ENCODE data around the gene FRY. TPM values are rescaled to one million over a fixed set of nuclear protein-coding genes. Genes with fewer than 3 reads are reported as not detected.

The FRY gene
- total and polyA plus RNA-seq, 9 of the 15 experiments (the other 6 are each of a cell fraction or from before 2014, with no cell fraction given) = 0.03 to 0.31 (median 0.11) TPM; not detected in 3

GRCh38 chr13:32347651-32348050 is 316.1 kb downstream of the FRY start:
- Histone ChIP-seq H3K4me1 (replicated peaks in 1 of 2; ENCODE audit: control insufficient read depth in 2 of 2, insufficient read depth in 2 of 2, low read length in 2 of 2) (no peaks in the 10 kb centered on the region), H3K4me2 (ENCODE audit: insufficient read depth, low read length) (no peak overlapping the region), H3K9me1 (ENCODE audit: control insufficient read depth, insufficient read depth, low read length) (no peaks in the 10 kb centered on the region), H3K27me3 (ENCODE audit: control insufficient read depth in 2 of 2, insufficient read depth in 2 of 2, low read length in 2 of 2) (no peaks in the 10 kb centered on the region), H2AFZ (ENCODE audit: low read depth, low read length) (no peak overlapping the region), H3K9me3 (replicated peaks; ENCODE audit: control insufficient read depth, insufficient read depth, low read depth, low read length) (no peaks in the 10 kb centered on the region), H3K9ac (ENCODE audit: insufficient read depth in 1 of 2, low read depth in 2 of 2, low read length in 2 of 2) (no peak overlapping the region), H3K79me2 (ENCODE audit: control insufficient read depth, insufficient read depth, low read length) (no peaks in the 10 kb centered on the region), H3K27ac (ENCODE audit: extremely low read depth, low read depth, low read length) (no peak overlapping the region), H3K36me3 (ENCODE audit: control insufficient read depth, insufficient read depth, low read length) (peaks cover 13% of the 10 kb centered on the region; the same call in 2 of the 3 replicates), H4K20me1 (replicated peaks; ENCODE audit: control insufficient read depth, insufficient read depth, low read length) (no peaks in the 10 kb centered on the region), H3K4me3 (no peak overlapping the region)
- no peak for DNase-seq (ENCODE audit: extremely low read depth in 1 of 4, low spot score in 3 of 4)
- no peak for ATAC-seq
- in situ Hi-C loops (cut with MboI) (no loop called here), intact Hi-C loops (cut with micrococcal nuclease) (no loop called here)
- POLR2A ChIA-PET = interaction anchor here (0.7 to 1.0 kb wide), 3 partner anchors 11 to 251 kb away, joined by 3 to 4 read pairs (median 3); no protein-coding TSS in a partner anchor
- no peak for FAIRE-seq
- CTCF ChIA-PET (ENCODE audit: low intra/inter-chr PET ratio) = no interaction called here
- no peak for TF ChIP-seq SMARCA5 (IDR thresholded peaks at IDR 0.05)
- TF ChIP-seq DACH1 (IDR thresholded peaks at IDR 0.05; ENCODE audit: partially characterized antibody) = no peak
- TF ChIP-seq FOXK2 (conservative IDR thresholded peaks at IDR 0.05 in 1 of 2, IDR thresholded peaks at IDR 0.05 in 1 of 2; ENCODE audit: low read depth in 2 of 2) = no peak
- BruUV-seq (replicated peaks) = no TSS peak
- WGBS (ENCODE audit: insufficient coverage, low coverage, missing lambda C conversion rate) = 92% methylated on average over 1 of the region's 1 CpG

Data from K562 (cell line).